ENCODE data around the gene PDPK1.

Gene PDPK1

GRCh38 chr16:2501946-2502895 is 35.6 kb upstream of the PDPK1 start:
- no peak for DNase-seq

GRCh38 chr16:2505695-2506094 is 32.1 kb upstream of the PDPK1 start:
- DNase-seq: no peak
- in situ Hi-C loops (cut with HindIII; ENCODE audit: low pct_ligation_motif_present, low pct_unique_long_range_greater_than_20kb, low sequenced_read_pairs): no loop called here

More at GRCh38 chr16:2501946-2502895, 35.6 kb upstream of the PDPK1 start:
- in situ Hi-C loops (cut with HindIII; ENCODE audit: low pct_ligation_motif_present, low pct_unique_long_range_greater_than_20kb, low sequenced_read_pairs): no loop called here

- in situ Hi-C loops (cut with HindIII; ENCODE audit: low pct_ligation_motif_present, low pct_unique_long_range_greater_than_20kb, low sequenced_read_pairs): no loop called here
- DNase-seq: no peak
Measured at GRCh38 chr16:2507052-2507659, 30.7 kb upstream of the PDPK1 start.

- no peak for DNase-seq
- in situ Hi-C loops (cut with HindIII; ENCODE audit: low pct_ligation_motif_present, low pct_unique_long_range_greater_than_20kb, low sequenced_read_pairs): no loop called here
Measured at GRCh38 chr16:2507665-2508064, 30.2 kb upstream of the PDPK1 start.

- in situ Hi-C loops (cut with HindIII; ENCODE audit: low pct_ligation_motif_present, low pct_unique_long_range_greater_than_20kb, low sequenced_read_pairs): no loop called here
- no peak for DNase-seq
Measured at GRCh38 chr16:2508722-2509400, 29.0 kb upstream of the PDPK1 start.

- in situ Hi-C loops (cut with HindIII; ENCODE audit: low pct_ligation_motif_present, low pct_unique_long_range_greater_than_20kb, low sequenced_read_pairs): no loop called here
- DNase-seq: peak; percentile 85
Measured at GRCh38 chr16:2511128-2511800, 26.6 kb upstream of the PDPK1 start.

GRCh38 chr16:2511996-2512734 is 25.7 kb upstream of the PDPK1 start:
- in situ Hi-C loops (cut with HindIII; ENCODE audit: low pct_ligation_motif_present, low pct_unique_long_range_greater_than_20kb, low sequenced_read_pairs): no loop called here

GRCh38 chr16:2512735-2513404 is 25.0 kb upstream of the PDPK1 start:
- in situ Hi-C loops (cut with HindIII; ENCODE audit: low pct_ligation_motif_present, low pct_unique_long_range_greater_than_20kb, low sequenced_read_pairs): no loop called here
- no peak for DNase-seq

More at GRCh38 chr16:2511996-2512734, 25.7 kb upstream of the PDPK1 start:
- no peak for DNase-seq

- peak; percentile 93 for DNase-seq
- in situ Hi-C loops (cut with HindIII; ENCODE audit: low pct_ligation_motif_present, low pct_unique_long_range_greater_than_20kb, low sequenced_read_pairs): no loop called here
Measured at GRCh38 chr16:2513405-2514332, 24.2 kb upstream of the PDPK1 start, which contains the start of gene ATP6V0C. TSS of gene ATP6V0C (plus strand) at chr16:2513952. CDS start at chr16:2514104, 152 bp downstream.

- no peak for DNase-seq
- in situ Hi-C loops (cut with HindIII; ENCODE audit: low pct_ligation_motif_present, low pct_unique_long_range_greater_than_20kb, low sequenced_read_pairs): no loop called here
Measured at GRCh38 chr16:2514333-2515179, 23.3 kb upstream of the PDPK1 start.

- no peak for DNase-seq
- in situ Hi-C loops (cut with HindIII; ENCODE audit: low pct_ligation_motif_present, low pct_unique_long_range_greater_than_20kb, low sequenced_read_pairs): no loop called here
Measured at GRCh38 chr16:2515180-2515851, 22.5 kb upstream of the PDPK1 start.

GRCh38 chr16:2516391-2517240 is 21.2 kb upstream of the PDPK1 start:
- DNase-seq: peak; percentile 53
- in situ Hi-C loops (cut with HindIII; ENCODE audit: low pct_ligation_motif_present, low pct_unique_long_range_greater_than_20kb, low sequenced_read_pairs): no loop called here

GRCh38 chr16:2517954-2518605 is 19.7 kb upstream of the PDPK1 start:
- in situ Hi-C loops (cut with HindIII; ENCODE audit: low pct_ligation_motif_present, low pct_unique_long_range_greater_than_20kb, low sequenced_read_pairs): no loop called here

More at GRCh38 chr16:2517954-2518605, 19.7 kb upstream of the PDPK1 start:
- no peak for DNase-seq
